Thyroid gland (tissue), 4 donors: ENCODE measurements around the gene ADORA2B. TPM values are rescaled to one million over a fixed set of nuclear protein-coding genes. Genes with fewer than 3 reads are reported as not detected.

ENCODE experiments used
- DNase-seq, 2 donors: peaks; one replicate each; pipeline ENCODE4 v3.0.0-alpha.2; 2019
- H3K27ac ChIP-seq, 3 donors: fragments of 200-600 bp; sonication (generic); 1 replicate in 2 of 3; 2 replicates in 1 of 3; pipeline ENCODE4 v1.5.1; 2016 to 2019; ENCODE audit warnings: mild to moderate bottlenecking in 1 of 3, moderate library complexity in 1 of 3
- H3K27me3 ChIP-seq: fragments of 200-600 bp; sonication (generic); one replicate; pipeline ENCODE4 v1.5.1; 2019
- H3K36me3 ChIP-seq, 2 donors: fragments of 200-600 bp; sonication (generic); one replicate each; pipeline ENCODE4 v1.5.1; 2016 to 2019
- H3K4me1 ChIP-seq, 2 donors: fragments of 200-600 bp; sonication (generic); one replicate each; pipeline ENCODE4 v1.5.1; 2017 to 2019
- H3K4me3 ChIP-seq, 3 donors: fragments of 200-600 bp; sonication (generic); replicated peaks in 1 of 3; 1 replicate in 2 of 3; 2 replicates in 1 of 3; pipeline ENCODE4 v1.5.1; 2016; ENCODE audit warnings: mild to moderate bottlenecking in 1 of 3
- H3K9me3 ChIP-seq: fragments of 200-600 bp; sonication (generic); one replicate; pipeline ENCODE4 v1.5.1; 2017
- CTCF ChIP-seq, 6 experiments: fragments of 200-600 bp in 3 of 6; fragments of 450-650 bp in 3 of 6; sonication (generic) in 3 of 6; IDR thresholded peaks; one replicate each; pipeline ENCODE4 v1.5.1; 2016 to 2019; ENCODE audit warnings: antibody characterized with exemption in 6 of 6, mild to moderate bottlenecking in 2 of 6, inconsistent platforms in 1 of 6, moderate library complexity in 1 of 6
- POLR2A ChIP-seq, 2 donors: fragments of 450-650 bp; IDR thresholded peaks; one replicate each; pipeline ENCODE4 v1.6.1; 2017; ENCODE audit warnings: antibody characterized with exemption in 2 of 2, mild to moderate bottlenecking in 2 of 2, moderate library complexity in 1 of 2
- WGBS, 2 donors: methylation state at CpG; one replicate each; pipeline ENCODE4 v1.1.5; 2017; 5-methylcytosine and 5-hydroxymethylcytosine counted together
- intact Hi-C: fragments of 100-400 bp; cut with DNase I; formaldehyde crosslinking; loops from one replicate; pipeline ENCODE4 v1.15.1; 2023
- total RNA-seq, 4 donors: library from RNA; depleted of rRNA; stranded (reverse); fragments of >200 nt; gene quantifications; one replicate each; pipeline ENCODE4 v1.2.3, GENCODE V29; 2016

The ADORA2B gene
- total RNA-seq, 4 donors from 2014 or later: not detected

GRCh38 chr17:15917438-15918027 lies 27.4 kb upstream of the ADORA2B start:
- Histone ChIP-seq H3K27me3 (no peaks in the 10 kb centered on the region), H3K36me3 (no peaks in the 10 kb centered on the region), H3K4me1 (peaks cover 0 to 8% of the 10 kb centered on the region in 2 donors), H3K27ac (no peak overlapping the region), H3K9me3 (no peaks in the 10 kb centered on the region), H3K4me3 (peak overlapping the region in 1 of 3 donors; percentile 9)
- 6 to 13% methylated on average over 6 to 20 of the region's 44 CpGs for WGBS, 2 donors
- intact Hi-C loops: no loop called here
- TF ChIP-seq CTCF (IDR thresholded peaks at IDR 0.05): no peak
- TF ChIP-seq POLR2A (IDR thresholded peaks at IDR 0.05): no peak
- peak; percentile 23 to 26 for DNase-seq

- Histone ChIP-seq H3K36me3 (no peaks in the 10 kb centered on the region), H3K4me3 (no peak overlapping the region), H3K4me1 (peaks cover 0 to 8% of the 10 kb centered on the region in 2 donors), H3K9me3 (no peaks in the 10 kb centered on the region), H3K27ac (no peak overlapping the region), H3K27me3 (no peaks in the 10 kb centered on the region)
- WGBS, 2 donors: 89 to 92% methylated on average over 11 of the region's 11 CpGs
- no peak for DNase-seq
- intact Hi-C loops: no loop called here
- TF ChIP-seq POLR2A (IDR thresholded peaks at IDR 0.05): no peak
- no peak for TF ChIP-seq CTCF (IDR thresholded peaks at IDR 0.05)
These were observed 26.7 kb upstream of the ADORA2B start for GRCh38 chr17:15918261-15918660.

- Histone ChIP-seq H3K36me3 (no peaks in the 10 kb centered on the region), H3K4me1 (peaks cover 0 to 8% of the 10 kb centered on the region in 2 donors), H3K27me3 (no peaks in the 10 kb centered on the region), H3K27ac (no peak overlapping the region), H3K4me3 (no peak overlapping the region), H3K9me3 (no peaks in the 10 kb centered on the region)
- 86 to 90% methylated on average over 9 of the region's 9 CpGs for WGBS, 2 donors
- intact Hi-C loops: no loop called here
- TF ChIP-seq CTCF (IDR thresholded peaks at IDR 0.05) (no peak), POLR2A (IDR thresholded peaks at IDR 0.05) (no peak)
- no peak for DNase-seq
These were observed 26.2 kb upstream of the ADORA2B start for GRCh38 chr17:15918661-15919259.

- Histone ChIP-seq H3K27me3 (no peaks in the 10 kb centered on the region), H3K27ac (no peak overlapping the region), H3K36me3 (no peaks in the 10 kb centered on the region), H3K4me3 (no peak overlapping the region), H3K4me1 (peaks cover 0 to 8% of the 10 kb centered on the region in 2 donors), H3K9me3 (no peaks in the 10 kb centered on the region)
- DNase-seq: no peak
- intact Hi-C loops: no loop called here
- no peak for TF ChIP-seq CTCF (IDR thresholded peaks at IDR 0.05)
- TF ChIP-seq POLR2A (IDR thresholded peaks at IDR 0.05): no peak
These were observed 25.5 kb upstream of the ADORA2B start for GRCh38 chr17:15919466-15919865.

- H3K9me3 ChIP-seq: no peaks in the 10 kb centered on the region
- 86 to 91% methylated on average over 9 of the region's 9 CpGs for WGBS, 2 donors
- H3K36me3 ChIP-seq: no peaks in the 10 kb centered on the region
- H3K4me3 ChIP-seq: no peak overlapping the region
- intact Hi-C loops: no loop called here
- peaks cover 0 to 8% of the 10 kb centered on the region in 2 donors for H3K4me1 ChIP-seq
- H3K27ac ChIP-seq: no peak overlapping the region
- DNase-seq: no peak
- no peaks in the 10 kb centered on the region for H3K27me3 ChIP-seq
- TF ChIP-seq POLR2A (IDR thresholded peaks at IDR 0.05) (no peak), CTCF (IDR thresholded peaks at IDR 0.05) (no peak)
These were observed 24.1 kb upstream of the ADORA2B start for GRCh38 chr17:15920758-15921239.
